ENCODE data around the gene IL18RAP. TPM values are rescaled to one million over a fixed set of nuclear protein-coding genes. Genes with fewer than 3 reads are reported as not detected.

Gene IL18RAP
- total RNA-seq, 1 experiment from 2014 or later: not detected

DNA sequence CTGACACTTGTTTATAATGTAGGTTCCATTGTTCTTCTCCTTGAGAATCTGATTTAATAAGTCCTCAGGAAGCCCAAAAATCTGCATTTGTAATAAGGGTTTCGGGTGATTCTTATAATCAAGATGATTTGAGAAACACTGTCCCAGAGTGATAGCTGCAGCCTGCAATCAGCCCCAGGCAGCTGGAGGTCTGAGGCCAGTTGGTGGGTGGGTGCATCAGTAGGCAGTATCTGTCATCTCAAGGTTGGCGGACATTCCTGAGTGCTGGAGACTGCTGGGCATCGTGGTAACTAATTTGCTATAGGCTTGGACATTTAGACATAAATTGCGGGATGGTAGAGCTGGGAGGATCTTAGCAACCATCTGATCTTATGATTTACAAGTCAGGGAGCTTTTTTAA, 2.7 kb upstream of the IL18RAP start:
- Histone ChIP-seq H3K27ac (ENCODE audit: insufficient read length, low read depth, low read length) (no peak overlapping the region), H2AK5ac (ENCODE audit: insufficient read length, low read length) (no peak overlapping the region), H2BK15ac (ENCODE audit: low read depth, low read length) (no peak overlapping the region), H3K79me2 (ENCODE audit: insufficient read depth, low read length) (no peaks in the 10 kb centered on the region), H3K4me1 (ENCODE audit: insufficient read depth, low read length) (no peaks in the 10 kb centered on the region), H3K4ac (ENCODE audit: low read depth, low read length) (no peak overlapping the region), H3K56ac (ENCODE audit: insufficient read length, low read depth, low read length) (no peak overlapping the region), H2BK20ac (ENCODE audit: low read depth, low read length, poor library complexity, severe bottlenecking) (no peak overlapping the region), H4K5ac (ENCODE audit: insufficient read length, low read depth, low read length) (no peak overlapping the region), H2AFZ (ENCODE audit: low read length) (no peak overlapping the region), H2BK5ac (ENCODE audit: insufficient read length, low read length) (no peak overlapping the region), H3K23me2 (ENCODE audit: insufficient read length, low read depth, low read length, poor library complexity, severe bottlenecking) (no peaks in the 10 kb centered on the region), H3T11ph (ENCODE audit: low read length) (no peak overlapping the region), H4K91ac (ENCODE audit: insufficient read length, low read depth, low read length) (no peak overlapping the region), H4K8ac (replicated peaks; ENCODE audit: insufficient read length, low read depth, low read length) (no peak overlapping the region), H3K18ac (ENCODE audit: insufficient read length, low read depth, low read length) (no peak overlapping the region), H3K9me3 (ENCODE audit: control insufficient read depth, low read depth, low read length) (no peaks in the 10 kb centered on the region), H3K79me1 (ENCODE audit: insufficient read depth, low read depth, low read length, poor library complexity, severe bottlenecking) (no peaks in the 10 kb centered on the region), H3K14ac (ENCODE audit: insufficient read depth, low read length) (no peak overlapping the region), H3K9ac (ENCODE audit: extremely low read depth, insufficient read length, low read length) (no peak overlapping the region), H4K20me1 (ENCODE audit: control insufficient read depth, insufficient read depth, insufficient read length) (no peaks in the 10 kb centered on the region), H3K4me2 (ENCODE audit: insufficient read depth, insufficient read length, low read length) (no peak overlapping the region), H2BK12ac (ENCODE audit: insufficient read length, low read depth, low read length) (no peak overlapping the region), H3K27me3 (ENCODE audit: insufficient read depth, low read length) (no peaks in the 10 kb centered on the region), H2BK120ac (ENCODE audit: low read depth, low read length, poor library complexity, severe bottlenecking) (no peak overlapping the region), H3K23ac (ENCODE audit: insufficient read length, low read depth, low read length) (no peak overlapping the region)
- peaks cover 5 to 8% of the 10 kb centered on the region in 2 experiments; a peak in 4 of 5 replicates for H3K9me3 Mint-ChIP-seq
- H3K4me3 Mint-ChIP-seq: no peak overlapping the region; a peak in 1 of 5 replicates
- no CpG with 5 or more reads among the region's 4 CpGs for WGBS (ENCODE audit: extremely low coverage, insufficient read length, low lambda C conversion rate)
- H3K27me3 Mint-ChIP-seq (ENCODE audit: low read depth): peaks cover 18% of the 10 kb centered on the region
- no peaks in the 10 kb centered on the region for H3K36me3 Mint-ChIP-seq (ENCODE audit: insufficient read depth in 1 of 3, low read depth in 3 of 3)
- TF ChIP-seq, protein P1, sequence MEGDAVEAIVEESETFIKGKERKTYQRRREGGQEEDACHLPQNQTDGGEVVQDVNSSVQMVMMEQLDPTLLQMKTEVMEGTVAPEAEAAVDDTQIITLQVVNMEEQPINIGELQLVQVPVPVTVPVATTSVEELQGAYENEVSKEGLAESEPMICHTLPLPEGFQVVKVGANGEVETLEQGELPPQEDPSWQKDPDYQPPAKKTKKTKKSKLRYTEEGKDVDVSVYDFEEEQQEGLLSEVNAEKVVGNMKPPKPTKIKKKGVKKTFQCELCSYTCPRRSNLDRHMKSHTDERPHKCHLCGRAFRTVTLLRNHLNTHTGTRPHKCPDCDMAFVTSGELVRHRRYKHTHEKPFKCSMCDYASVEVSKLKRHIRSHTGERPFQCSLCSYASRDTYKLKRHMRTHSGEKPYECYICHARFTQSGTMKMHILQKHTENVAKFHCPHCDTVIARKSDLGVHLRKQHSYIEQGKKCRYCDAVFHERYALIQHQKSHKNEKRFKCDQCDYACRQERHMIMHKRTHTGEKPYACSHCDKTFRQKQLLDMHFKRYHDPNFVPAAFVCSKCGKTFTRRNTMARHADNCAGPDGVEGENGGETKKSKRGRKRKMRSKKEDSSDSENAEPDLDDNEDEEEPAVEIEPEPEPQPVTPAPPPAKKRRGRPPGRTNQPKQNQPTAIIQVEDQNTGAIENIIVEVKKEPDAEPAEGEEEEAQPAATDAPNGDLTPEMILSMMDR (conservative IDR thresholded peaks at IDR 0.05): no peak
- DNase-seq: no peak
- H3K27ac Mint-ChIP-seq: no peak overlapping the region
- H3K4me1 Mint-ChIP-seq: no peaks in the 10 kb centered on the region
